Measurements from ENCODE around the gene PDE9A. TPM values are rescaled to one million over a fixed set of nuclear protein-coding genes. Genes with fewer than 3 reads are reported as not detected.

Gene PDE9A
- total RNA-seq, 1 donor from 2014 or later: 31.4 TPM

GRCh38 chr21:42722808-42723473 is 69.5 kb downstream of the PDE9A start:
- TF ChIP-seq, protein P1, sequence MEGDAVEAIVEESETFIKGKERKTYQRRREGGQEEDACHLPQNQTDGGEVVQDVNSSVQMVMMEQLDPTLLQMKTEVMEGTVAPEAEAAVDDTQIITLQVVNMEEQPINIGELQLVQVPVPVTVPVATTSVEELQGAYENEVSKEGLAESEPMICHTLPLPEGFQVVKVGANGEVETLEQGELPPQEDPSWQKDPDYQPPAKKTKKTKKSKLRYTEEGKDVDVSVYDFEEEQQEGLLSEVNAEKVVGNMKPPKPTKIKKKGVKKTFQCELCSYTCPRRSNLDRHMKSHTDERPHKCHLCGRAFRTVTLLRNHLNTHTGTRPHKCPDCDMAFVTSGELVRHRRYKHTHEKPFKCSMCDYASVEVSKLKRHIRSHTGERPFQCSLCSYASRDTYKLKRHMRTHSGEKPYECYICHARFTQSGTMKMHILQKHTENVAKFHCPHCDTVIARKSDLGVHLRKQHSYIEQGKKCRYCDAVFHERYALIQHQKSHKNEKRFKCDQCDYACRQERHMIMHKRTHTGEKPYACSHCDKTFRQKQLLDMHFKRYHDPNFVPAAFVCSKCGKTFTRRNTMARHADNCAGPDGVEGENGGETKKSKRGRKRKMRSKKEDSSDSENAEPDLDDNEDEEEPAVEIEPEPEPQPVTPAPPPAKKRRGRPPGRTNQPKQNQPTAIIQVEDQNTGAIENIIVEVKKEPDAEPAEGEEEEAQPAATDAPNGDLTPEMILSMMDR (conservative IDR thresholded peaks at IDR 0.05): no peak
- Mint-ChIP-seq H3K4me1 (peaks cover 41% of the 10 kb centered on the region), H3K36me3 (ENCODE audit: low read depth) (peaks cover 6% of the 10 kb centered on the region), H3K4me3 (no peak overlapping the region), H3K27ac (ENCODE audit: unreplicated experiment) (no peak overlapping the region), H3K27me3 (ENCODE audit: low read depth) (no peaks in the 10 kb centered on the region), H3K9me3 (no peaks in the 10 kb centered on the region)
- DNase-seq (ENCODE audit: low read depth, low spot score): no peak

DNA sequence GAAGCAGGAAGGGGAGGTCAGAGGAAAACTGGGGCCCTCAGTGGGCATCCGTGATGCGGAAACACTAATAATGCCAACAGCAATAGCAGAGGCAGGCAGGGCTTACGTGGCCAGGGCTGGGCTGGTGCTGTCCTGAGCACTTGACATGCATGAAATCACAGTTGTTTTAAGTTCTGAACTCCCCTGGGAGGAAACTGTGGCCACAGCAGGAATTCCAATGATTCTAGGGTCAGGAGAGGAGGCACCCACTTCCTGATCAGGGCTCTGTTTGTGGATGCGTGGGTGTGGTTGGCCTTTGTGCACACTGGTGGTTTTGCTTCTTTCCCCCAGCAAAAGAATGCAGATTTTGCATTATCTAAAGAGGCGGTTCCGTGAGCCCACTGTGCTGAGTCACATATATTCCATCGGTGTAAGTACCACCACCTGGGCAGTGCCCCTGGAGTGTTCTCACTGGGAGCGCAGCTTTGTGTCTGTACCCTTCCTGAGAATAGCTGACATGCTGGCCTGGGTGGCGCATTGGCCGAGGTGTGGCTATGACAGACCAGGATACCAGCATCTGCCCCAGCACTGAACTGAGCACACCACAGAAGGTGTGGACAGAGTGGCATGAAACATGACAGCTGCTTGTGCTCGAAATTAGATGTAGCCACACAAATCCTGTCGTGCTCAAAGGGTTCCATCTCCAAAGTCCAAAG is 71.0 kb downstream of the PDE9A start:
- Mint-ChIP-seq H3K27me3 (ENCODE audit: low read depth) (no peaks in the 10 kb centered on the region), H3K9me3 (peaks cover under 1% of the 10 kb centered on the region), H3K4me3 (peak overlapping the region; percentile 39), H3K27ac (ENCODE audit: unreplicated experiment) (peak overlapping the region; percentile 19), H3K36me3 (ENCODE audit: low read depth) (peaks cover 11% of the 10 kb centered on the region), H3K4me1 (peaks cover 42% of the 10 kb centered on the region)
- TF ChIP-seq, protein P1 (conservative IDR thresholded peaks at IDR 0.05): no peak
- DNase-seq (ENCODE audit: low read depth, low spot score): no peak

DNA sequence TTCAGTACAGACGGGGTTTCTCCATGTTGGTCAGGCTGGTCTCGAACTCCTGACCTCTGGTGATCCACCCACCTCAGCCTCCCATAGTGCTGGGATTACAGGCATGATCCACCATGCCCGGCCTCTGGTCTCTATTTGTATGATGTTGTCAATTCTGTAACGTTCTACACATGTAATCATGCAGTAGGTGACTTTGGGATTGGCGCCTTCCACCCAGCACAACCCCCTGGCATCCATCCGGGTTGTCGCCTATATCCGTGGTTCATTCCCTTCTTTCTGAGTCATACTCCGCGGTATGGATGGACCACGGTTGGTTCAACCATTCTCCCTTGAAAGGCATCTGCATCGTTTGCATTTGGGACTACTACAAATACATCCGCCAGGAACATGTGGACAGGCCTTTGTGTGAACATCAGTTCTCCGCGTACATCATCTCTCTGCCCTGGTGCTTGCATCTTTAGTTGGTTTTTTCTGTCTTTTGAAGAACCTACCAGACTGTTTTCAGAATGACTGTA is 72.1 kb downstream of the PDE9A start:
- no peak overlapping the region for H3K4me3 Mint-ChIP-seq
- H3K27me3 Mint-ChIP-seq (ENCODE audit: low read depth): no peaks in the 10 kb centered on the region
- H3K9me3 Mint-ChIP-seq: peaks cover 5% of the 10 kb centered on the region
- TF ChIP-seq, protein P1 (conservative IDR thresholded peaks at IDR 0.05): no peak
- H3K27ac Mint-ChIP-seq (ENCODE audit: unreplicated experiment): no peak overlapping the region
- H3K36me3 Mint-ChIP-seq (ENCODE audit: low read depth): peaks cover 16% of the 10 kb centered on the region
- H3K4me1 Mint-ChIP-seq: peaks cover 42% of the 10 kb centered on the region
- DNase-seq (ENCODE audit: low read depth, low spot score): no peak

- TF ChIP-seq, protein P1 (conservative IDR thresholded peaks at IDR 0.05): no peak
- Mint-ChIP-seq H3K9me3 (peaks cover 5% of the 10 kb centered on the region), H3K27ac (ENCODE audit: unreplicated experiment) (no peak overlapping the region), H3K4me1 (peaks cover 32% of the 10 kb centered on the region), H3K4me3 (no peak overlapping the region), H3K27me3 (ENCODE audit: low read depth) (no peaks in the 10 kb centered on the region), H3K36me3 (ENCODE audit: low read depth) (peaks cover 26% of the 10 kb centered on the region)
- no peak for DNase-seq (ENCODE audit: low read depth, low spot score)
Measured at GRCh38 chr21:42731264-42732032, 78.0 kb downstream of the PDE9A start.

DNA sequence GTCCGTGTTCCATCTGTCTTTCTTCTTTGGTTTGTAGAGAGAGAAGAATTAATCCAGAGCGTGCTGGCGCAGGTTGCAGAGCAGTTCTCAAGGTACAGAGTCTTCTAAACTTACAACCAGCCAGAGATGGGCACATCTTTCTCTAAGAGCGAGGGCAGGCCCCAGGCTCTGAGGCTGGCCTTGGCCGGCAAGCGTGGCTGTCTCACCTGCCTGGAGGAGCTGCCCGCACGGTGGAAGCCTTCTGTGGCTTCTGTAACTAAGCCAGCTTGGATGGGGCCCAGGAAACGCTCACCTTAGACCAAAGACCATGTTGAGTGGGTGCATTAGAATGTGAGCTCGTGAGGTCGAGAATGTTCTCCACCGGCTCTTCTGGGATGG is 78.6 kb downstream of the PDE9A start:
- no peak for DNase-seq (ENCODE audit: low read depth, low spot score)
- peaks cover 26% of the 10 kb centered on the region for H3K36me3 Mint-ChIP-seq (ENCODE audit: low read depth)
- no peak overlapping the region for H3K27ac Mint-ChIP-seq (ENCODE audit: unreplicated experiment)
- H3K4me3 Mint-ChIP-seq: no peak overlapping the region
- TF ChIP-seq, protein P1 (conservative IDR thresholded peaks at IDR 0.05): no peak
- H3K4me1 Mint-ChIP-seq: peaks cover 30% of the 10 kb centered on the region
- no peaks in the 10 kb centered on the region for H3K27me3 Mint-ChIP-seq (ENCODE audit: low read depth)
- peaks cover 5% of the 10 kb centered on the region for H3K9me3 Mint-ChIP-seq

All from neural crest cell (in vitro differentiated cells).